ENCODE results near the gene UBE4B.

GRCh38 chr1:10171105-10171767 lies 138.5 kb downstream of the UBE4B start:
- TF ChIP-seq POLR2A (IDR thresholded peaks at IDR 0.05) (no peak), CTCF (IDR thresholded peaks at IDR 0.05) (no peak), EP300 (IDR thresholded peaks at IDR 0.05) (no peak), POLR2AphosphoS5 (IDR thresholded peaks at IDR 0.05) (no peak)

Measured in sigmoid colon (tissue), 4 donors.